OCI-LY3 (cell line): ENCODE measurements around the gene TEX10.

Experiments
- H2AFZ ChIP-seq: fragments of 200-600, 300-600 bp; shearing (Covaris generic); 2 replicates; pipeline ENCODE4 v1.6.0; 2014; ENCODE audit warnings: antibody characterized with exemption, low read depth, low read length
- H3K27ac ChIP-seq: fragments of 200-600, 300-600 bp; sonication (generic); 2 replicates; pipeline ENCODE4 v1.5.1; 2014; ENCODE audit warnings: mild to moderate bottlenecking, low read length, moderate library complexity, mixed read lengths
- H3K27me3 ChIP-seq: fragments of 200-600, 300-600 bp; sonication (generic); 2 replicates; pipeline ENCODE4 v1.6.1; 2014; ENCODE audit warnings: low read depth, low read length, mixed read lengths
- H3K36me3 ChIP-seq: fragments of 200-600, 300-600 bp; sonication (generic); replicated peaks from 2 replicates; pipeline ENCODE3; 2014; ENCODE audit warnings: low read depth, low read length, mixed read lengths
- H3K4me1 ChIP-seq: fragments of 300-600, 200-600 bp; sonication (generic); 2 replicates; pipeline ENCODE4 v1.6.1; 2014; ENCODE audit warnings: low read length, mixed read lengths
- H3K4me2 ChIP-seq: fragments of 200-600, 300-600 bp; sonication (generic); 2 replicates; pipeline ENCODE4 v1.6.1; 2014; ENCODE audit warnings: low read length, mixed read lengths
- H3K4me3 ChIP-seq: fragments of 300-600, 200-600 bp; sonication (generic); 2 replicates; pipeline ENCODE4 v1.5.1; 2014; ENCODE audit warnings: antibody characterized with exemption, mild to moderate bottlenecking, low read length, moderate library complexity
- H3K79me2 ChIP-seq: fragments of 300-600, 200-600 bp; shearing (Covaris generic); 2 replicates; pipeline ENCODE4 v1.6.1; 2014; ENCODE audit warnings: mild to moderate bottlenecking, low read length, mixed read lengths
- H3K9ac ChIP-seq: fragments of 300-600, 200-600 bp; shearing (Covaris generic); 2 replicates; pipeline ENCODE4 v1.6.0; 2014; ENCODE audit warnings: mild to moderate bottlenecking, low read length, moderate library complexity
- H3K9me3 ChIP-seq: fragments of 200-600, 300-600 bp; shearing (Covaris generic); 2 replicates; pipeline ENCODE4 v1.6.1; 2014; ENCODE audit warnings: low read length, mixed read lengths; ENCODE audit not compliant: insufficient read depth
- H4K20me1 ChIP-seq: fragments of 200-600, 300-600 bp; sonication (generic); 2 replicates; pipeline ENCODE4 v1.6.1; 2016; ENCODE audit warnings: low read length, mixed read lengths; ENCODE audit not compliant: insufficient read depth
- CTCF ChIP-seq: fragments of 200-600, 300-600 bp; sonication (generic); IDR thresholded peaks from 2 replicates; pipeline ENCODE4 v1.5.1; 2014; ENCODE audit warnings: antibody characterized with exemption, low read length, low read depth
- EZH2phosphoT487 ChIP-seq: fragments of 200-600 bp; shearing (Covaris generic); IDR thresholded peaks from 2 replicates; pipeline ENCODE4 v1.6.1; 2018; ENCODE audit warnings: antibody characterized with exemption, mixed run types, low read depth

The TEX10 gene

GRCh38 chr9:100352727-100353505, at the start of gene TEX10:
TEX10 (minus strand) TSS chr9:100352942; CDS start chr9:100349363, 3,579 bp downstream.
- H3K4me2 ChIP-seq: peak within 1 kb of the TSS; percentile 98
- peak within 1 kb of the TSS; percentile 64 for H3K27ac ChIP-seq
- no peaks in the 10 kb centered on the region for H3K9me3 ChIP-seq
- TF ChIP-seq EZH2phosphoT487 (no peak), CTCF (no peak)
- no peaks in the 10 kb centered on the region for H3K36me3 ChIP-seq
- H2AFZ ChIP-seq: peak within 1 kb of the TSS; percentile 96
- H4K20me1 ChIP-seq: peaks cover 39% of the 10 kb centered on the region
- H3K4me1 ChIP-seq: peaks cover 21% of the 10 kb centered on the region
- H3K79me2 ChIP-seq: peaks cover 57% of the 10 kb centered on the region
- H3K9ac ChIP-seq: peak within 1 kb of the TSS; percentile 94
- H3K4me3 ChIP-seq: peak within 1 kb of the TSS; percentile 88
- H3K27me3 ChIP-seq: no peaks in the 10 kb centered on the region

DNA sequence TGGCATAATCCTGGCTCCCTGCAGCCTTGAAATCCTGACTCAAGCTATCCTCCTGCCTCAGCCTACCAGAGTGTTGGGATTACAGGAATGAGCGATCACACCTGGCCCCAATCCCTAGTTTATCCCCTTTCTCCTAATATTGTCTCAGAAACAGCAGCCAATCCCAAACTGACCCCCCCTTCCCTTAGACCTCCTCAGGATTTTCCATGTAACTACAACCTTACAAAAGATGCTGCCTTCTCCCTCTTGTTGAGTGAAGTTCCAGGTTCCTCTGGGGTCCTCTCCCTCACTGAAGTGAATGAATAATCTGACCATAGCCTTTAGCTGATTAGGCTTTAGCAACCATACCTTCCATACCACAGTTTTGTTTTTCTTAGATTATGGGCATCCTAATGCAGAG, 48.3 kb upstream of the TEX10 start:
- H3K27ac ChIP-seq: no peak overlapping the region
- H3K79me2 ChIP-seq: no peaks in the 10 kb centered on the region
- no peak overlapping the region for H3K4me2 ChIP-seq
- no peak overlapping the region for H3K9ac ChIP-seq
- H2AFZ ChIP-seq: no peak overlapping the region
- no peaks in the 10 kb centered on the region for H3K27me3 ChIP-seq
- H3K9me3 ChIP-seq: no peaks in the 10 kb centered on the region
- no peaks in the 10 kb centered on the region for H4K20me1 ChIP-seq
- no peaks in the 10 kb centered on the region for H3K4me1 ChIP-seq
- no peak for TF ChIP-seq EZH2phosphoT487
- no peak for TF ChIP-seq CTCF
- H3K36me3 ChIP-seq: no peaks in the 10 kb centered on the region
- H3K4me3 ChIP-seq: no peak overlapping the region

- H3K9me3 ChIP-seq: no peaks in the 10 kb centered on the region
- H4K20me1 ChIP-seq: no peaks in the 10 kb centered on the region
- no peaks in the 10 kb centered on the region for H3K36me3 ChIP-seq
- no peaks in the 10 kb centered on the region for H3K79me2 ChIP-seq
- H3K9ac ChIP-seq: no peak overlapping the region
- H3K4me3 ChIP-seq: no peak overlapping the region
- H2AFZ ChIP-seq: no peak overlapping the region
- TF ChIP-seq EZH2phosphoT487: no peak
- no peak for TF ChIP-seq CTCF
- H3K27me3 ChIP-seq: no peaks in the 10 kb centered on the region
- H3K4me1 ChIP-seq: no peaks in the 10 kb centered on the region
- no peak overlapping the region for H3K27ac ChIP-seq
- no peak overlapping the region for H3K4me2 ChIP-seq
Observed at GRCh38 chr9:100397529-100398266, 45.0 kb upstream of the TEX10 start.

GRCh38 chr9:100396769-100397168, 44.0 kb upstream of the TEX10 start:
- H3K4me2 ChIP-seq: no peak overlapping the region
- no peak overlapping the region for H3K9ac ChIP-seq
- H3K4me1 ChIP-seq: no peaks in the 10 kb centered on the region
- H2AFZ ChIP-seq: no peak overlapping the region
- TF ChIP-seq CTCF: no peak
- no peak for TF ChIP-seq EZH2phosphoT487
- no peaks in the 10 kb centered on the region for H3K36me3 ChIP-seq
- H3K27ac ChIP-seq: no peak overlapping the region
- H4K20me1 ChIP-seq: no peaks in the 10 kb centered on the region
- no peaks in the 10 kb centered on the region for H3K79me2 ChIP-seq
- H3K27me3 ChIP-seq: no peaks in the 10 kb centered on the region
- no peak overlapping the region for H3K4me3 ChIP-seq
- H3K9me3 ChIP-seq: no peaks in the 10 kb centered on the region
